OCI-LY7 (cell line): Measurements from ENCODE around the gene CD2AP. TPM values are rescaled to one million over a fixed set of nuclear protein-coding genes. Genes with fewer than 3 reads are reported as not detected.

Source experiments
- BruUV-seq: library from RNA; stranded (reverse); fragments of 400-500 nt; replicated peaks from 2 replicates; lab custom pipeline; 2021; lab: Mats Ljungman, UMichigan
- CTCF ChIA-PET: fragments of 300-600 bp; sonication (Branson Sonifier 250); formaldehyde crosslinking; loops from one replicate; lab custom pipeline; 2022; ENCODE audit warnings: antibody characterized with exemption; ENCODE audit not compliant: unreplicated experiment; lab: Charles Lee
- POLR2A ChIA-PET: fragments of 300-600 bp; sonication (Branson Sonifier 250); formaldehyde crosslinking; loops from one replicate; lab custom pipeline; 2022; ENCODE audit warnings: antibody characterized with exemption; lab: Charles Lee
- DNase-seq: peaks from one replicate; pipeline ENCODE4 v3.0.0-alpha.2; 2015; ENCODE audit warnings: low spot score
- H2AFZ ChIP-seq: fragments of 200-600 bp; sonication (generic), shearing (Covaris generic); 2 replicates; pipeline ENCODE4 v1.6.1; 2014; ENCODE audit warnings: mild to moderate bottlenecking, antibody characterized with exemption, low read length, moderate library complexity
- H3K27ac ChIP-seq: fragments of 200-600 bp; sonication (generic); 2 replicates; pipeline ENCODE4 v1.5.1; 2014; ENCODE audit warnings: mixed run types, low read depth, mild to moderate bottlenecking, moderate library complexity, low read length, inconsistent platforms; ENCODE audit not compliant: poor library complexity, severe bottlenecking
- H3K36me3 ChIP-seq: fragments of 200-600 bp; sonication (generic); 2 replicates; pipeline ENCODE4 v1.6.1; 2014; ENCODE audit warnings: mild to moderate bottlenecking, antibody characterized with exemption, low read length, moderate library complexity, mixed read lengths; ENCODE audit not compliant: insufficient read depth
- H3K4me1 ChIP-seq: fragments of 200-600 bp; sonication (generic); 2 replicates; pipeline ENCODE4 v1.5.1; 2014; ENCODE audit warnings: mild to moderate bottlenecking, low read length; ENCODE audit not compliant: insufficient read depth, poor library complexity, severe bottlenecking
- H3K4me2 ChIP-seq: fragments of 200-600 bp; sonication (generic); 2 replicates; pipeline ENCODE4 v1.6.1; 2014; ENCODE audit warnings: mild to moderate bottlenecking, low read length
- H3K4me3 ChIP-seq: fragments of 200-600 bp; sonication (generic); 2 replicates; pipeline ENCODE4 v1.5.1; 2014; ENCODE audit warnings: mild to moderate bottlenecking, low read depth, low read length; ENCODE audit not compliant: poor library complexity, severe bottlenecking
- H3K79me2 ChIP-seq: fragments of 200-600 bp; sonication (generic); 2 replicates; pipeline ENCODE4 v1.6.1; 2016; ENCODE audit warnings: low read depth, mild to moderate bottlenecking, low read length, moderate library complexity, mixed read lengths; ENCODE audit not compliant: insufficient read depth
- H3K9me2 ChIP-seq: fragments of 200-600 bp; sonication (generic); 2 replicates; pipeline ENCODE4 v1.6.1; 2016; ENCODE audit warnings: mild to moderate bottlenecking, low read length, mixed read lengths; ENCODE audit not compliant: insufficient read depth
- H3K9me3 ChIP-seq: fragments of 200-600 bp; sonication (generic); 2 replicates; pipeline ENCODE4 v1.6.1; 2014; ENCODE audit warnings: mild to moderate bottlenecking, mixed run types, low read length, mixed read lengths
- H4K20me1 ChIP-seq: fragments of 200-600 bp; sonication (generic); 2 replicates; pipeline ENCODE4 v1.6.1; 2014; ENCODE audit warnings: mild to moderate bottlenecking, antibody characterized with exemption, low read length, moderate library complexity, mixed read lengths; ENCODE audit not compliant: insufficient read depth
- EZH2phosphoT487 ChIP-seq: fragments of 200-600 bp; sonication (generic); IDR thresholded peaks from 2 replicates; pipeline ENCODE4 v1.6.1; 2018; ENCODE audit warnings: low read depth, borderline replicate concordance, mild to moderate bottlenecking, mixed run types, antibody characterized with exemption, low read length, moderate library complexity, mixed read lengths
- intact Hi-C: fragments of 100-400 bp; cut with micrococcal nuclease; formaldehyde crosslinking; loops from one replicate; pipeline ENCODE4 v1.10.0; 2022; ENCODE audit not compliant: unreplicated experiment
- total RNA-seq, 2 experiments: library from RNA; depleted of rRNA in 1 of 2; stranded (reverse); fragments of >200 nt in 1 of 2; shearing (Covaris generic) in 1 of 2; gene quantifications; 2 replicates each; pipeline ENCODE4 v1.2.3, GENCODE V29; 2014 to 2022
- TF ChIP-seq, protein P1 (sequence below): fragments of 200-600 bp; sonication (generic); conservative IDR thresholded peaks from 2 replicates; pipeline ENCODE4 v1.5.1; 2014; ENCODE audit warnings: mild to moderate bottlenecking, antibody characterized with exemption, low read length, moderate library complexity, mixed read lengths

The CD2AP gene
- total RNA-seq, 2 experiments from 2014 or later, result 26.6 to 58.0 TPM

GRCh38 chr6:47464052-47464451, 13.5 kb upstream of the CD2AP start:
- Histone ChIP-seq H2AFZ (no peak overlapping the region), H3K36me3 (no peaks in the 10 kb centered on the region; the same call in 1 of the 2 replicates), H3K4me2 (no peak overlapping the region), H3K79me2 (no peaks in the 10 kb centered on the region), H3K27ac (no peak overlapping the region), H4K20me1 (no peaks in the 10 kb centered on the region), H3K9me3 (peaks cover 10% of the 10 kb centered on the region; the same call in 1 of the 2 replicates), H3K9me2 (no peaks in the 10 kb centered on the region), H3K4me3 (no peak overlapping the region), H3K4me1 (peaks cover 38% of the 10 kb centered on the region)
- ChIA-PET POLR2A (interaction anchor here (0.8 to 4.7 kb wide), 2 partner anchors 13 to 16 kb away, joined by 3 to 34 read pairs; partner anchors contain the start of gene CD2AP), CTCF (no interaction called here)
- intact Hi-C loops, result no loop called here
- no peak for TF ChIP-seq EZH2phosphoT487
- TF ChIP-seq, protein P1, sequence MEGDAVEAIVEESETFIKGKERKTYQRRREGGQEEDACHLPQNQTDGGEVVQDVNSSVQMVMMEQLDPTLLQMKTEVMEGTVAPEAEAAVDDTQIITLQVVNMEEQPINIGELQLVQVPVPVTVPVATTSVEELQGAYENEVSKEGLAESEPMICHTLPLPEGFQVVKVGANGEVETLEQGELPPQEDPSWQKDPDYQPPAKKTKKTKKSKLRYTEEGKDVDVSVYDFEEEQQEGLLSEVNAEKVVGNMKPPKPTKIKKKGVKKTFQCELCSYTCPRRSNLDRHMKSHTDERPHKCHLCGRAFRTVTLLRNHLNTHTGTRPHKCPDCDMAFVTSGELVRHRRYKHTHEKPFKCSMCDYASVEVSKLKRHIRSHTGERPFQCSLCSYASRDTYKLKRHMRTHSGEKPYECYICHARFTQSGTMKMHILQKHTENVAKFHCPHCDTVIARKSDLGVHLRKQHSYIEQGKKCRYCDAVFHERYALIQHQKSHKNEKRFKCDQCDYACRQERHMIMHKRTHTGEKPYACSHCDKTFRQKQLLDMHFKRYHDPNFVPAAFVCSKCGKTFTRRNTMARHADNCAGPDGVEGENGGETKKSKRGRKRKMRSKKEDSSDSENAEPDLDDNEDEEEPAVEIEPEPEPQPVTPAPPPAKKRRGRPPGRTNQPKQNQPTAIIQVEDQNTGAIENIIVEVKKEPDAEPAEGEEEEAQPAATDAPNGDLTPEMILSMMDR, result no peak
- no peak for DNase-seq
- no TSS peak for BruUV-seq

GRCh38 chr6:47465117-47465516, 12.5 kb upstream of the CD2AP start:
- no TSS peak for BruUV-seq
- H3K9me3 ChIP-seq, result peaks cover 10% of the 10 kb centered on the region; the same call in 1 of the 2 replicates

DNA sequence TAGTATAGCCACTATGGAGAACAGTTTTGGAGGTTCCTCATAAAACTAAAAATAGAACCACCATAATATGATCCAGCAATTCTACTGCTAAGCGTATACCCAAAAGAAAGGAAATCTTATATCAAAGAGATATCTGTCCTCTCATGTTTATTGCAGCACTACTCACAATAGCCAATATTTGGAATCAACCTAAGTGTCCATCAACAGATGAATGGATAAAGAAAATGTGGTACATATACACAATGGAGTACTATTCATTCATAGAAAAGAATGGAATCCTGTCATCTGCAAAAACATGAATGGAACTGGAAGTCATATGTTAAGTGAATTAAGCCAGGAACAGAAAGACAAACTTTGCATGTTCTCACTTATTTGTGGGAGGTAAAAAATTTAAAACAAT, 5.7 kb upstream of the CD2AP start:
- Histone ChIP-seq H3K4me3 (no peak overlapping the region), H3K9me3 (no peaks in the 10 kb centered on the region), H4K20me1 (no peaks in the 10 kb centered on the region), H3K79me2 (peaks cover 32% of the 10 kb centered on the region), H3K9me2 (no peaks in the 10 kb centered on the region), H2AFZ (no peak overlapping the region), H3K36me3 (no peaks in the 10 kb centered on the region), H3K27ac (no peak overlapping the region), H3K4me1 (peaks cover 30% of the 10 kb centered on the region), H3K4me2 (no peak overlapping the region)
- intact Hi-C loops, result no loop called here
- no peak for DNase-seq
- no peak for TF ChIP-seq EZH2phosphoT487
- TF ChIP-seq, protein P1, result no peak
- POLR2A ChIA-PET, result no interaction called here
- CTCF ChIA-PET, result no interaction called here
- BruUV-seq, result no TSS peak

More at GRCh38 chr6:47465117-47465516, 12.5 kb upstream of the CD2AP start:
- no peaks in the 10 kb centered on the region; the same call in 1 of the 2 replicates for H3K36me3 ChIP-seq
- TF ChIP-seq, protein P1, result no peak
- TF ChIP-seq EZH2phosphoT487, result no peak
- no peaks in the 10 kb centered on the region for H3K9me2 ChIP-seq
- H3K4me1 ChIP-seq, result peaks cover 30% of the 10 kb centered on the region
- no peaks in the 10 kb centered on the region for H4K20me1 ChIP-seq
- no peak overlapping the region for H3K4me2 ChIP-seq
- DNase-seq, result no peak
- ChIA-PET CTCF (interaction anchor here (1.5 kb wide), 1 partner anchor 8 kb away, joined by 3 read pairs; no protein-coding TSS in a partner anchor), POLR2A (interaction anchor here (0.6 to 4.7 kb wide), 5 partner anchors 9 to 25 kb away, joined by 3 to 34 read pairs (median 5); partner anchors contain the start of gene CD2AP)
- intact Hi-C loops, result no loop called here
- no peak overlapping the region for H3K4me3 ChIP-seq
- H3K27ac ChIP-seq, result no peak overlapping the region
- no peaks in the 10 kb centered on the region for H3K79me2 ChIP-seq
- H2AFZ ChIP-seq, result no peak overlapping the region
